Measurements from ENCODE around the gene RASGRF1.

Gene RASGRF1

DNA sequence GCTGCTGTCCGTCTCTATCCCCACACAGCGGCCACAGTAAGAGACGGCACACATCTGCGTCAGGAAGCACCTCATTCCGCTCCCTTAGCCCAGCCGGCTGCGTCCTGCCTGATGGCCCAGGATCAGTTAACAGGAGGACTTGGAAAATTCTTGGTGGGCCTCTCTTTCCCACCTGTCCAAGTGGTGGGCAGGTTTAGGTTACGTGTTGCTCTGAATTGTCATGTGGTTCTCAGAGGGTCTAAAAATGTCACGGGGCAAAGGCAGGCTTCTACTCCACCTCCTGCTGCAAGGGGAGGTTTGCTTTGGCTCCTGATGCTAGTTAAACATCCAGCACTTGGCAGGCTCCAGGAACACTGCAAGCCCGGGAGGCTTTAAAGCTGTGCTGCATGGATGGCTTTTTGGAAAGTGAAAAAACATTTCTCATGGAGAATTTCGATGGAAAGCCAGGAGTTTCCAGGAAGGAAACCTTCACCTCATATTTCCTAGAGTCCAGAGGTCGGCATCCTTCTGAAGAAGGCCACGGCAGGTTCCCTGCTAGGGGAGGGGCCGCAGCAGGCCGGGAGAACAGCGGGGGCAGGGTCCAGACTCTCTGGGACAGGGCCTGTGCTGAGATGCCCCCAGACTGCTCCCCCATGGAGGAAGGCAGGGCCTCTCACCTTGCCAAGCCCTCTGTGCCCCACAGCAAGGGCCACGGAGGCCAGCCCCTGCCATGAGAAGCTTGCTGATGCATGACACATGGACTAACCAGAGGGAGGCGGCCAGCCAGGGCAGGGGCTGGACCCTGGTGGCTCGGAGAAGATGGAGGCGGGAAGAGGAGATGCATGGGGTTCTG, 156.5 kb downstream of the RASGRF1 start:
- DNase-seq (ENCODE audit: low read depth): no peak
- TF ChIP-seq, protein P1, sequence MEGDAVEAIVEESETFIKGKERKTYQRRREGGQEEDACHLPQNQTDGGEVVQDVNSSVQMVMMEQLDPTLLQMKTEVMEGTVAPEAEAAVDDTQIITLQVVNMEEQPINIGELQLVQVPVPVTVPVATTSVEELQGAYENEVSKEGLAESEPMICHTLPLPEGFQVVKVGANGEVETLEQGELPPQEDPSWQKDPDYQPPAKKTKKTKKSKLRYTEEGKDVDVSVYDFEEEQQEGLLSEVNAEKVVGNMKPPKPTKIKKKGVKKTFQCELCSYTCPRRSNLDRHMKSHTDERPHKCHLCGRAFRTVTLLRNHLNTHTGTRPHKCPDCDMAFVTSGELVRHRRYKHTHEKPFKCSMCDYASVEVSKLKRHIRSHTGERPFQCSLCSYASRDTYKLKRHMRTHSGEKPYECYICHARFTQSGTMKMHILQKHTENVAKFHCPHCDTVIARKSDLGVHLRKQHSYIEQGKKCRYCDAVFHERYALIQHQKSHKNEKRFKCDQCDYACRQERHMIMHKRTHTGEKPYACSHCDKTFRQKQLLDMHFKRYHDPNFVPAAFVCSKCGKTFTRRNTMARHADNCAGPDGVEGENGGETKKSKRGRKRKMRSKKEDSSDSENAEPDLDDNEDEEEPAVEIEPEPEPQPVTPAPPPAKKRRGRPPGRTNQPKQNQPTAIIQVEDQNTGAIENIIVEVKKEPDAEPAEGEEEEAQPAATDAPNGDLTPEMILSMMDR (conservative IDR thresholded peaks at IDR 0.05; ENCODE audit: low read depth, low read length): no peak
- H3K4me3 ChIP-seq (ENCODE audit: low read length): no peak overlapping the region

DNA sequence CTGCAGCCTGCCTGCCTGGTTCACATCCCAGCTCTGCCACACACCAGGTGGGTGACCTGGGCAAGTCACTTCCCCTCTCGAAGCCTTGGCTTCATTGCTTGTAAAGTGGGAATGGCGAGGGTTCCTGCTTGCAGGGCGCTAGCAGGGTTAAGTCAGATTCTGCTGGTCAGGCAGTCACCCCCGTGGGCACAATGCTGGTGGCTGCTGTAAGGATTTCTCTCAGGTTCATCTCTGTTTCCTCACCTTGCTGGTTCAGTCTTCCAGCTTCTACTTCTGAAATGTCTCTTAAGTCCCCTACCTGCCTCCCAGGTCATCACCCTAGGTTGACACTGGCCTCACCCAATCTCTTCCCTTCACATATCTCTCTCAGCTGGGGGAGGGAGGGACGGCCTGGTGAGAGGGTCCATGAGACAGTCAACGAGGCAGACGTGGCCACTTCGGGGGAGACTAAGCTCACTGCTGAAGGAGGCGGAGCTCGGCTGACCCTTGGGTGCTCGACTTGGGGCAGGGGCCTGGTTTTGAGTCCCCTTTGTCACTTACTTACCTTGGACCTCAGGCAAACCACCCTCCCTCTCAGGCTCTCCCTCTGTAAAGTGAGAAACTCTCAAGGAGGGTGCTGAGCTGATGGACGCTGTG, 157.3 kb downstream of the RASGRF1 start:
- no peak overlapping the region for H3K4me3 ChIP-seq (ENCODE audit: low read length)
- no peak for DNase-seq (ENCODE audit: low read depth)

DNA sequence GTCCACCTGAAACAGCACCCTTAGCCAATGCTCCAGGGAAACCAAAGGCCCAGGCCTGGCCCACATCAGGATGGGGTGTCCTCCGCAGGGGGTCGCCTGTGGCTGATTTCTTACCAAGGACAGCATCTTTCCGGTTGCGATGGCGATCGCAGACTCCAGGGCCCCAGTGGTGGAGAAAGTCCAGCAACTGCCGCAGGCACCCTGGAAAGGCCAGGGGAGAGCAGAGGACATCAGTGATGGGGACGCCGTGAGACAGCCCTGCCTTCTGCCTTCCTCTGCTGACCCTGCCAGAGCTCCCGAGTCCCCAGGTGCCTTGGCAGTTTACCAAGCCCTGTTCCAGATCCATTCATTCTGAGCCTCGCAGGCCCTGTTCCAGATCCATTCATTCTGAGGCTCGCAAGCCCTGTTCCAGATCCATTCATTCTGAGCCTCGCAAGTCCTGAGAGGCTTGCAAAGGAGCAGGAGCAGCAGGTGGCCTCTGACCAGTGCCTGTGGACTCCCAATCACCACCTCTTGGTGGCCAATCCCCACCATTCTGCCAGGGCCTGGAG, 158.2 kb downstream of the RASGRF1 start:
- no peak overlapping the region for H3K4me3 ChIP-seq (ENCODE audit: low read length)
- TF ChIP-seq, protein P1 (conservative IDR thresholded peaks at IDR 0.05; ENCODE audit: low read depth, low read length): no peak
- DNase-seq (ENCODE audit: low read depth): no peak

More for the DNA sequence above, 157.3 kb downstream of the RASGRF1 start:
- TF ChIP-seq, protein P1 (conservative IDR thresholded peaks at IDR 0.05; ENCODE audit: low read depth, low read length): no peak

DNA sequence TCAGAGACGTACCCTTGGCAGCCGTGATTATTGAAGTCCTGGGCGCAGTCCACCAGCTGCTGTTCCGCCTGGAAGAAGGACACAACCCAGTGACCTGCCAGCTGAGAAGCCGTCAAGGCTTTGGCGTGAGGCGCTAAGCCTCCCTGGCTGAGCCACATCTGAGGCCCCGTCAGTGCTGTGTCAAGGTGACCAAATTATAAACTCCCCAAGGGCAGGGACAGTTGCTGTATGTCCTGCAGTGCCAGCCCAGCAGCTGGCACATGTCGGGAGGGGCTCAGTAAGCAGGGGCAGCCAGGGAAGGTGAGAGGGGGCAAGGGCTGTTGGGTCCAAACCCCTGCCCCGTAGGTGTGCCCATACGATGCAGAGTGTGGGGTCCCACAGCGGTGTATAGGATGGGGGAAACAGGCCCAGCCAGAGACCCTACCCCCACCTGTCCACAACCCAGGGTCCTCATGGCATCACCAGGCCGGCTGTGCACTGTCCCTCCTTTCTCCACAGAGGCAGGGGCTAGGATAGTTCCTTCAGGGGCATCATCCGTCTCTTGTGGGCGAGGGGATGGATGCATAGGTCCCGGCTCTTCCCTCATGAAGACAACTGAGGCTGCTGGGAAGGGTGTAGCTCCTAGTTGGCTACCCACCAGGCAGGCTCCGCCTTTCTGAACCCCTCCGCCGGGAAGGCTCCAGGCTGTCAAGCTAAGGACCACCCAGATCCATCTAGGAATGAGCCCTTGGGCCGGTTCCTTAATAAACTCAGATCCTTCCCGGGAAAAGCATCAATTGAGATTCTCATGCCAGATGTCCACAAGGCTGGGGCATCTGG, 158.9 kb downstream of the RASGRF1 start:
- H3K4me3 ChIP-seq (ENCODE audit: low read length): no peak overlapping the region
- DNase-seq (ENCODE audit: low read depth): no peak
- TF ChIP-seq, protein P1 (conservative IDR thresholded peaks at IDR 0.05; ENCODE audit: low read depth, low read length): no peak

DNA sequence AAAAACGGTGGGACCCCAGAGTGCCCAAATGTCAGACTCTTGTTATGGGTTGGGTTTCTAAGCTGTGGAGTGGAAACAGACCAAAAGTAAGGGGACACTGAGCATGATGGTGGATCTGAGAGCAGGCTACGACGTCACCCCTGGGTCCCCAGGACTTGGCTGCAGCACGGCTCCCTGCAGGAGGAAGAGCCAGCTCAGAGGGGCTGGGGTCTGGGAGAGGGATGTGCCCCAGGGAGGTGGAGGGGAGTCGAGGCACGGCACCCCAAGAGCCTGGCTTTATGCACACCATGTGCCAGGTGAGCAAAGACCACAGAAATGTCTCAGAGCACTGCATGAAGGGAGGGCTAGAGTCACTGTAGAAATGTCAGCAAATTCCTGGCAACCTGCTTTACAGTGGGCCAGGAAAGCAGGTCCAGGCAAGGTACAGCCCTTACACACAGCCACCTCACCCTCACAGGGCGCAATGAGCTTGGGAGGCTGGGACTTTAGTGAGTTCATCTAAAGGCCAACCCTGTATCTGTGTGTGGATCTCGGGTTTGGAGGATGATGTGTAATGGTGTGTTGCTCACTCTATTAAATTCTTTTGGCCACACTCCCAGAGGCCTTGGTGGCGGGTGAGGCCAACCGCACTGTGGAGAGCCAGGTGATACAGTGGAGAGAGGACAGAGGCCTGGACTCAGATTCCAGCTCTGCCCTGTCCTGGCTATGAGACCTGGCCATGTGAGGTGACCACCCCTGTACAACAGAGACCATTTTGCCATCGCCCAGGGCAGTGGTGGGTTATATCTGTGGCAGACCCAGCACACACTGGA, 159.8 kb downstream of the RASGRF1 start:
- peak; percentile 91 for DNase-seq (ENCODE audit: low read depth)
- H3K4me3 ChIP-seq (ENCODE audit: low read length): no peak overlapping the region
- TF ChIP-seq, protein P1 (conservative IDR thresholded peaks at IDR 0.05; ENCODE audit: low read depth, low read length): no peak

DNA sequence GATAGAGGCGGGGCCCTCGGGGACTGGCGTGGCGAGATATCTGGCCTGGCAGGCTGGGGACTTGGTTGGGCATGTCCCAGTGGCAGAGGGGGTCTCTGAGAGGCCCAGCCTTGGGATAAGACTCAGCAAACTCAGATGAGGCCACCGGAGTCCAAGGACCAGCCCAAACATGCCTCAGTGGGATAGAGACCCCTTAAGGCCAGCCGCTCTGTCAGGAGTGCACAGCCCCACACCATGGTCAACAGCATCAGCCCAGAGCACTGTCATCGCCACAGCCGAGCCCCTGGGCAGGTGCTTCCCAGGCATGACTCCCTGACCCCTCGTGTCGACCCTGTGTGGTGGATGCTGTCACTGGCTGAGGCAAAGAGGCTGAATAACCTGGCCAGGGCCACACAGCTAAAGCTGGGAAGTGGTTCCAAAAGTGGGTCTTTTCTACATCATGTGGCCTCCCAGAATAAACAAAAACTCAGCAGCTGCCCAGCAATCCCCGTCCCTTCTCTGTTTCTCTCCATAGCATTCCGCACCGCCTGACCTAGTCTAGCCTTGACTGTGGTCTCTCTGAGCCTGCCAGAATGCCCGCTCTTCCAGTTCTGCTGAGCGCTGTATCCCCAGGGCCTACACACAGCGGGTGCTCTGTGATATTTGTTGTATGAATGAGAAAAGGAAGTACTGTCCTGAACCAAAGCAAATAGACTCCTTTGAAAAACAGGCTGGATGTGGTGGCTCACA, 160.9 kb downstream of the RASGRF1 start:
- H3K4me3 ChIP-seq (ENCODE audit: low read length): no peak overlapping the region
- DNase-seq (ENCODE audit: low read depth): no peak
- TF ChIP-seq, protein P1 (conservative IDR thresholded peaks at IDR 0.05; ENCODE audit: low read depth, low read length): no peak
